ENCODE results near the gene EPHB2.
"Not testable (repeated sequence)": the region's sequence is repeated elsewhere in the genome, so short reads cannot be mapped to it uniquely, and the experiment has no call there.

The EPHB2 gene

DNA sequence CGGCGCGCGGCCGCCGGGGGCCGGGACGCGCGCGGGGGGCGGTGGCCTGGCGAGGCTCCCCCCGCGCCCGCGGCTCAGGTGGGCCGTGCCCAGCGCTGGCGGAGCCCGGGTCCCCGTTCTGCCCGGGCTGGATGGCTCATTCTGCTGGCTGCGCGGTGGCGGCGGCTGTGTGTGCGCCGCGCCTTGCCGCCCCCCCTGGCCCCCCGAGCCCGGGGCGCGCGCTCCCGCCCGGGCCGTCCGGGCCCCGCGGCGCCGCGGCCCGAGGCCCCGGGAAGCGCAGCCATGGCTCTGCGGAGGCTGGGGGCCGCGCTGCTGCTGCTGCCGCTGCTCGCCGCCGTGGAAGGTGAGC, at the start of gene EPHB2:
TSS of gene EPHB2 (plus strand) at position 139 of the 349 bp plus-strand sequence. CDS start at position 283, 144 bp downstream.
- DNase-seq, result no peak

GRCh38 chr1:22661880-22662279, 48.8 kb upstream of the EPHB2 start:
- no peak for DNase-seq

DNA sequence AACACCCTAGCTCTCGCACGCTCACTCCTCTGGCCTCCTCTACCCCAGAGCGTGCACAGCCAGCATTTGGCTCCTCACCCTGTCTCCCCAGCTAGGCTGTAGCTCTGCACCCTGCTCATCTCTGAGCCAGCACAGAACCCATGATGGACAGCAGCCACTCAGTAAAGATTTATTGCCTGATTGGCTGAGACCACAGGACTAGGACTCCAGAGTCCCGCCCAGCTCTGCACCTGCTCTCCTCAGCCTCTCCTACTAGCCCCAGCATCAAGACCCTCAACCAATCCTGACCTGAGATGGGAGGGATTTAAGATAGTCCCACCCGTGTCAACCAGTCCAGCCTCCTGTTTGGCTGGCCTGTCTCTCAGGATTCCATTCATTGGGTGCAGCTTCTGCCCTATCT, 48.3 kb upstream of the EPHB2 start:
- no peak for DNase-seq

GRCh38 chr1:22662986-22663408, 47.6 kb upstream of the EPHB2 start:
- DNase-seq, result no peak

DNA sequence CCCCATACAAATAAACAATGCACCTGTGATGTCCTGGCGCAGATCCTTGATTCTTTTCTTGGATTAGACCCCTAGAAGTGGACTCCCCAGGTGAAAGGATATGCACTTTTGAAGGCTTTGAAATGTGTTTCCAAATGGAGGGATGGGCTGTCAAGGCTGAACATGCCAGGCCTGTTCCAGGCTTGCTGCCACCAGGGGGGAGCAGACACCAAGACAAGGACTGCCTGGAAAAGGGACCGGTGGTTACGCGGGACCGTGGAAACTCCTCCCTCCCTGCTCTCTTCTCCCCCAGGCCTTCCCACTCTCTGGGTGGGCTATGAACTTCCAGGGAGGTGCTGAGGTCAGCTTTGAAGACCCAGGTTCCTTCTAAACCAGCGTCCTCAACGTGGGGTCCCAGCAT, 44.9 kb upstream of the EPHB2 start:
- no peak for DNase-seq

- DNase-seq, result no peak
Measured at GRCh38 chr1:22666412-22666811, 44.2 kb upstream of the EPHB2 start.

DNA sequence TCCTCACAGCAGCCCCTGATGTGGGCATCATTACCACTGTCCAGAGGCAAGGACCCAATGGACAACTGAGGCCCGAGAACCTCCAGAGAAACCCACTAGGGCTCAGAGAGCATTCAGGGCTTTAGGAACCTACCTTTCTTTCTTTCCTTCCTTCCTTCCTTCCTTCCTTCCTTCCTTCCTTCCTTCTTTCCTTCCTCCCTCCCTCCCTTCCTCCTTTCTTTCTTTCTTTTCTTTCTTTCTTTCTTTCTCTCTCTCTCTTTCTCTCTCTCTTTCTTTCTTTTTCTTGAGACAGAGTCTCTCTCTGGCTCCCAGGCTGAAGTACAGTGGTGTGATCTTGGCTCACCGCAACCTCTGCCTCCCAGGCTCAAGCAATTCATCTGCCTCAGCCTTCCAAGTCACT, 41.8 kb upstream of the EPHB2 start:
- DNase-seq, result not testable (repeated sequence)

DNA sequence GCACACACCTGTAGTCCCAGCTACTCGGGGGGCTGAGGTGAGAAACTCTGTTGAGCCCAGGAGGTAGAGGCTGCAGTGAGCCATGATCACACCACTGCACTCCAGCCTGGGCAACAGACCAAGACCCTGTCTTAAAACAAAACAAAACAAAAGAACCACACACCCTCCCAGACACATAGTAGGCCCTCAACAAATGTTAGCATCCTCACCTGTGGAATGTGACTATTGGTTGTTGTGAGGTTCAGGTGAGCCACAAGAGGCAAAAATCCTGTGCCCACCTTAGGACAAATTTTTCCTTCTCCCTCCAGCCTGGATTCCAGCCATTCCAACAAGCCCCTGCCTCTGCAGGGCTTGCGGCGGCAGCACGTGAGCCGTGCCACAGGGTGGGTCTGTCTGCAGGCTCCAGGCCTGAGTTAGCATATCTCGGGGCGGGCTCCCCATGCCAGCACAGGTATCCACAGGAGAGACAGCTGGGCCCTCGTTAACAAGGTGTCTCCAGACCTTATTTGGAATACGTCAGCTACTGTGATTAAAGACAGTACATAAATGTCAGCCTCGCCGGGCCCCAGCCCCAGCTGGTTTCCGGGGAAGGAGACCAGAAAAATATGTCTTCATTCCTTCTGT, 40.2 kb upstream of the EPHB2 start:
- DNase-seq, result no peak

DNA sequence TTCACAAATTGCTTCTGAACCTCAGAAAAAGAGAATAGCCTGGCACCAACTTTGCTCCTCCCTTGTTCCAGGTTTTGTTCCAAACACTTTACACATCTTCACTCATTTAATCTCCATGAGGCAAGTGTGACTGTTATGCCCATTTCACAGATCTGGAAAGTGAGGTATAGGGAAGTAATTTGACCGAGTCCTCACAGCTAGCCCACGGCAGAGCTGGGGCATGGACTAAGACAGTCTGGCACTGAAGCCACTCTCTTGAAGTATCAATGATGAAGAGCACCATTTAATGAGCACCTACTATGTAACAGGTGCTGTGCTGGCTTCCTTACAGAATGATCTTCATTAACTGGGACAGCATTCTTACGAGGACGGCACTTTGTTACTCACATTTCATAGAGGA, 38.6 kb upstream of the EPHB2 start:
- DNase-seq, result no peak

DNA sequence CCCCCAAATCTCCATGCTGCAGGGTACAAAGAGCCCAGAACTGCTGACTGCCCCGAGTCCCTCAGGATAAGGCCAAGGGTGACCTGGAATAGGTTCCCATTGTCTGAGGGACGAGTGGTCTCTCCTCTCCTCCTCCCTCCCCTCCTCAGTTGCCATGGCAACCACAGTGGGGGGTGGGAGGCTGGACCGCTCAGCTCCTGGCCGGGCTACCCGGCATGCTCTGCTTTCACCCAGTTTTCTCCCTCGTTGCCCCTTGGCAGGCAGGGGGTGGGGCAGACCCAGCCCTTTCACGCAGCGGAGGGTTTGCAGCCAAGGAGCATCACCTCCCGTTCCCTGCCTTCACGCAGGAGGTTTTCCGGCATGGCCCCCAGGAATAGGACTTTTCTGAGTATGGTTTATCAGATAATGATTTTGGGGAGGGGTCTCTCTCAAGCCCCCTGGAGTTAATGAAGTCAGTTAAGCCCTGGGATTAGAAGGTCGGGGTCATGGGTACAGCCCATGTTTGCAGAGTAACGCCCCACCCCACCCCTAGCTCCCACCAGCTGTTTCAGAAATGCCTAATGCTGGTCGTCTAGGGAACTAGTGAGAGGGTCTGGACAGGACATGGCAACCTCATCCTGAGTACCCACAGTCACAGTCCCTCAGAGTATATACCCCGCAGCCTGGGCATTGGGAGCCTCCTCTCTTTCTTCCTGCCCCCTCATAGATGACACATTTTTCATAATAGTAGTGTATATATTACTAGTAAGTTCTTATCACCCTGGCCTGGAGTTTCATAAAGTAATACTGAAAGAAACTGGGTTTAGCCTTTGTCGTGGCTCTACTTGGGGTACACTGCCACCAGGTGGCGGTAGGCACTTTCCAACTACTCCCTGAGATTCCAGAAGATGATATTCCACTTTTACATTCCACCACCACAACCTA, 36.9 kb upstream of the EPHB2 start:
- no peak for DNase-seq

GRCh38 chr1:22674410-22674749, 36.3 kb upstream of the EPHB2 start:
- DNase-seq, result no peak

DNA sequence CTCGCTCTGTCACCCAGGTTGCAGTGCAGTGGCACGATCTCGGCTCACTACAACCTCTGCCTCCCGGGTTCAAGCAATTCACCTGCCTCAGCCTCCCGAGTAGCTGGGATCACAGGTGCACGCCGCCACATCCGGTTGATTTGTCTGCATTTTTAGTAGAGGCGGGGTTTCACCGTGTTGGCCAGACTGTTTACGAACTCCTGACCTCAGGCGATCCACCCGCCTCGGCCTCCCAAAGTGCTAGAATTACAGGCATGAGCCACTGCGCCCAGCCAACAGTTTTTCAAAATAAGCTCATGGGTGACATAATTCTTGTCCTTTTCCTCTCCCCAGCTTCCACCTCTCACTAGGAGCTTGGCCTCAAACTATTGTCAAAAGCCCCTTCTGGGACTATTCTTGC, 34.5 kb upstream of the EPHB2 start:
- DNase-seq, result not testable (repeated sequence)

DNA sequence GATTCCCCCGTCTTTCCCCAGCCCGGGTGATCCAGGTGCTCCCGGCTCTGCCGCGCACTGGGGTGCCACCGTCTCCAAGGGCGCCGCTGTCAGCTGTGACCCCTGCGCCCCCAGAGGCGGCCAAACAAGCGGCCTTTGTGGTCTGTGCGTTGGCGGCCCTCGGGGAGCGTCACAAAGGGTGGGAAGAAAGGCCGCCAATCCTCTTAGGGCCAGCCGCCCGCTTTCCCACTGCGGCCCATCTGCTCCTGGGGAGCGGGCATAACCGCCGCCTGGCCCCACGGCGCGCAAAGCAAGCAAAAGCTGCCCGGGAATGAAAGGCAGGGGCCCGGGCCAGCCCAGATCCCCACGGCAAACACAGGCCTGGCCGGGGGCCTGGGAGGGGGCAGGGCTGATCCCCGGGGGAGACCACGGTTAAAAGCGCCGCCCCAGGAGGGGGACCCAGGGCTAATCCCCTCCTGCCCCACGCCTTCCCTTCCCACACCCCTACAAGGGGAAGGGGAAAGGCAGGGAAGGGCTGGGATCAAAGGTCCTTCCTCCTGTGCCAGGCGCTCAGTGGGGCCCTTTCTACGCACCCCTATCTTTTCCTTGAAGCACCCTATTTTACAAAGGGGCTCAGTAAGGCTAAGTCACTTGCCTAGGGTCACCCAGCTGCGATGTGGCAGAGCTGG, 33.6 kb upstream of the EPHB2 start:
- no peak for DNase-seq

GRCh38 chr1:22677931-22678896, 32.4 kb upstream of the EPHB2 start:
- DNase-seq, result no peak

- DNase-seq, result no peak
Measured at GRCh38 chr1:22680726-22681125, 29.9 kb upstream of the EPHB2 start.

GRCh38 chr1:22681556-22682276, 28.9 kb upstream of the EPHB2 start:
- DNase-seq, result no peak

- no peak for DNase-seq
Measured at GRCh38 chr1:22683547-22683946, 27.1 kb upstream of the EPHB2 start.

DNA sequence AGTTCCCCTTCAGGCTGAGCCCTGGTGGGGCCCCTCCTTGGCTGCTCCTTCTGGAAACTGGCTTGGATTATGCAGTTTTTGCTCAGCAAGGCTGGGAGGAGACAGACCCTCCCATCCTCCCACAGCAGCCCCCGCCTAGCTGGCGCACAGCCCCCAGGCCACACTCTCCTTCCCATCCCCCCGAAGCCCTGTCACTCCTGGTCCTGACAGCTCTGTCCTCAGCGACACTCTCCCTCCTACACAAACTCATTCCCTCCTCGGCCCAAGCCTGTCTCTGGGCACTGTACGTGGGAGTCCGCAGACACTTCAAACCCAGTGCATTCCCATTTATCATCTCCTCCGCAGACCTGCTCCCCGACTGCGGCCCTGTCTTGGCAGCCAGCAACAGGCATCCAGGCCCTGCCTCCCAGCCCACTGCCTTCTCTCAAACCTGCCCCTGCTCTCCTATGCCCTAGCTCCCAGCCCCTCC, 25.0 kb upstream of the EPHB2 start:
- DNase-seq, result no peak

DNA sequence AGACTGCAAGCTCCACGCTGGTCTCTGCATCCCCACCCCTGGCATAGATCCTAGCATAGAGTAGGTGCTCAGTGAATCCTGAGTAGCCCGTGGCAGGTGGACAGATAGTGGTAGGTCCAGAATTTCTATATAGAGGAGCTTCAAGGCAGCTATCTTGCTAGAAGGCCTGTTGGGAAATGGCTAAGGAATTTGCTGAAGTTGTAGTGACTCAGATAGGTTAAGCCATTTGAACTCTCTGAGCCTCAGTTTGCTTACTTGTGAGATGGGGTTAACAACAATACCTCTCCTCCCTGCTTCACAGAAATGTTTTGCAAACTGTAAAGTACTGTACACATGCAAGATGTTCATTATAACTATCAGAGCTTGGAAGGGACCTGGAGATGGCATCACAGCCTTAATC, 23.4 kb upstream of the EPHB2 start:
- no peak for DNase-seq

- no peak for DNase-seq
Measured at GRCh38 chr1:22688466-22688865, 22.2 kb upstream of the EPHB2 start.

- no peak for DNase-seq
Measured at GRCh38 chr1:22689505-22689904, 21.1 kb upstream of the EPHB2 start.
